ENCODE results near the gene PLXNA2. TPM values are rescaled to one million over a fixed set of nuclear protein-coding genes. Genes with fewer than 3 reads are reported as not detected.
A peak's percentile ranks its signal among the peaks of the same experiment; 100 is the strongest.

The PLXNA2 gene
- total RNA-seq, 1 donor from 2014 or later, result 17.7 TPM

DNA sequence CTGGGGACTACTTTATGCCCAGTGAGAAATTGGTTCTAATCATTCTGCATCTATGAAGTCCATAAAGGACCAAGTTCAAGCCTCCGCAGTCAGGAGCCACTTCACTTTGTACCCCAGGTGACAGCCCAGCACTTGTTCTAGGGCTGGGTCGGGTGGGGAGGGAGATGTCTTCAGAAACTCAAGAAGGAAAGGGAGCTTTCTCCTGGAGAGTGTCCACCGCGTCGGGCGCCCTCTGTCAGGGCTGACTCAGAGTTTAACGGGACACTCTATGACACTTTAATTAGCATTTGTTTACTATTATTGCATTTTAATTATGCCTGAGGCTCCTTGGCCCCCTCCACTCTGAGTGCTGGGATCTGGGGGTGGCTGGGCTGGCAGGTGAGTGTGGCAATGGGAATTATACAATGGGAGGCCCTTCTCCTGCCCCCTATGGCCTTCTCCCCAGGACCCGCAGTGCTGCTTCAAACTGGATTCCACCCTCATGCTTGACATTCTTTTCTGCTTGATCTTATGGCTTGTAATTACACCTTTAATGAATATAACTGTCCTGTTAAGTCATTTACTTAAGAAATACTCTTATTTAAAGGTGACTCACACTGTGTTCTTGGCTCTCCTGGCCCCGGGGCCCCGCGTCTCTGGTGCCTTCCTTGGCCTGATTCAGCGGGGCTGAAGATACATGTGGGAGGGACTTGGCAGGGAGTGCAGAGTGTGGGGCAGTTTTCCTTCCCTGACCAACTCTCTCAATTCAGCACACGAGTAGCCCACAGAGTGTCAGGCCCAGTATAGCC, 136.6 kb downstream of the PLXNA2 start:
- Histone ChIP-seq H2AFZ (ENCODE audit: low read depth, low read length) (no peak overlapping the region), H3K79me2 (ENCODE audit: insufficient read depth, low read length) (no peaks in the 10 kb centered on the region), H3K9me3 (ENCODE audit: insufficient read depth, low read depth, low read length) (no peaks in the 10 kb centered on the region), H3K27me3 (ENCODE audit: insufficient read depth, low read length) (no peaks in the 10 kb centered on the region), H4K20me1 (ENCODE audit: insufficient read depth, low read length) (no peaks in the 10 kb centered on the region), H3K9ac (ENCODE audit: low read length) (no peak overlapping the region), H3K36me3 (ENCODE audit: insufficient read depth, low read length) (no peaks in the 10 kb centered on the region), H3K27ac (ENCODE audit: low read depth, low read length) (no peak overlapping the region), H3K4me1 (ENCODE audit: insufficient read depth, low read length) (peaks cover 10% of the 10 kb centered on the region), H3K4me3 (ENCODE audit: insufficient read depth, low read depth, low read length) (no peak overlapping the region), H3K4me2 (ENCODE audit: low read length) (peak overlapping the region; percentile 37)
- Mint-ChIP-seq H3K27ac (ENCODE audit: unreplicated experiment) (peak overlapping the region; percentile 12), H3K4me3 (ENCODE audit: unreplicated experiment) (no peak overlapping the region), H3K4me1 (ENCODE audit: low read depth, unreplicated experiment) (peaks cover 20% of the 10 kb centered on the region), H3K9me3 (ENCODE audit: unreplicated experiment) (no peaks in the 10 kb centered on the region), H3K27me3 (ENCODE audit: low read depth, unreplicated experiment) (peaks cover 10% of the 10 kb centered on the region), H3K36me3 (ENCODE audit: low read depth, unreplicated experiment) (peaks cover 5% of the 10 kb centered on the region)
- FAIRE-seq (no peak), DNase-seq (ENCODE audit: low read depth) (peak; percentile 74)
- no peak for TF ChIP-seq EZH2 (IDR thresholded peaks at IDR 0.05; ENCODE audit: insufficient read depth, low read length)
- TF ChIP-seq, protein P1, sequence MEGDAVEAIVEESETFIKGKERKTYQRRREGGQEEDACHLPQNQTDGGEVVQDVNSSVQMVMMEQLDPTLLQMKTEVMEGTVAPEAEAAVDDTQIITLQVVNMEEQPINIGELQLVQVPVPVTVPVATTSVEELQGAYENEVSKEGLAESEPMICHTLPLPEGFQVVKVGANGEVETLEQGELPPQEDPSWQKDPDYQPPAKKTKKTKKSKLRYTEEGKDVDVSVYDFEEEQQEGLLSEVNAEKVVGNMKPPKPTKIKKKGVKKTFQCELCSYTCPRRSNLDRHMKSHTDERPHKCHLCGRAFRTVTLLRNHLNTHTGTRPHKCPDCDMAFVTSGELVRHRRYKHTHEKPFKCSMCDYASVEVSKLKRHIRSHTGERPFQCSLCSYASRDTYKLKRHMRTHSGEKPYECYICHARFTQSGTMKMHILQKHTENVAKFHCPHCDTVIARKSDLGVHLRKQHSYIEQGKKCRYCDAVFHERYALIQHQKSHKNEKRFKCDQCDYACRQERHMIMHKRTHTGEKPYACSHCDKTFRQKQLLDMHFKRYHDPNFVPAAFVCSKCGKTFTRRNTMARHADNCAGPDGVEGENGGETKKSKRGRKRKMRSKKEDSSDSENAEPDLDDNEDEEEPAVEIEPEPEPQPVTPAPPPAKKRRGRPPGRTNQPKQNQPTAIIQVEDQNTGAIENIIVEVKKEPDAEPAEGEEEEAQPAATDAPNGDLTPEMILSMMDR (IDR thresholded peaks at IDR 0.05; ENCODE audit: insufficient read depth, low read depth, low read length), result no peak

DNA sequence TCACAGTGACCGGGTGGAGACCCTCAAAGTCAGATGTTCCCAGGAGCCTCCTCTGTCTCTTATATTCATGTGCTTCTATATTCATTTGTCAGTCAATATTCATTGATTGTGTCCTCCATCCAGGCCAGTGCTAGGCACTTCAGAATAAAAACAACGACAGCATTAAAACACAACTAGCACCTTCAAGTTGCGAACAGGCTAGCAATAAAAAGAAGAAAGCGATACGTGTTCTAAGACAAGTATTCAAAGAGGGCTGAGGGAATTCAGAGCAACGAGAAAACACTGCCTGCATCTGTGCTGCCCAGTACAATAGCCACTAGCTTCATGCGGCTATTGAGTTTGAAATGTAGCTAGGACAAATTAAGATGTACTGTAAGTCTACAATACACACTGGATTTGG, 138.0 kb downstream of the PLXNA2 start:
- H3K9me3 ChIP-seq (ENCODE audit: insufficient read depth, low read depth, low read length), result no peaks in the 10 kb centered on the region
- H3K4me2 ChIP-seq (ENCODE audit: low read length), result no peak overlapping the region
- Mint-ChIP-seq H3K27ac (ENCODE audit: unreplicated experiment) (no peak overlapping the region), H3K27me3 (ENCODE audit: low read depth, unreplicated experiment) (peaks cover 20% of the 10 kb centered on the region), H3K4me3 (ENCODE audit: unreplicated experiment) (no peak overlapping the region), H3K4me1 (ENCODE audit: low read depth, unreplicated experiment) (peaks cover 20% of the 10 kb centered on the region), H3K9me3 (ENCODE audit: unreplicated experiment) (no peaks in the 10 kb centered on the region), H3K36me3 (ENCODE audit: low read depth, unreplicated experiment) (peaks cover 3% of the 10 kb centered on the region)
- no peaks in the 10 kb centered on the region for H3K36me3 ChIP-seq (ENCODE audit: insufficient read depth, low read length)
- no peak for DNase-seq (ENCODE audit: low read depth)
- no peak overlapping the region for H3K27ac ChIP-seq (ENCODE audit: low read depth, low read length)
- TF ChIP-seq, protein P1 (IDR thresholded peaks at IDR 0.05; ENCODE audit: insufficient read depth, low read depth, low read length), result no peak
- TF ChIP-seq EZH2 (IDR thresholded peaks at IDR 0.05; ENCODE audit: insufficient read depth, low read length), result no peak
- no peak overlapping the region for H3K4me3 ChIP-seq (ENCODE audit: insufficient read depth, low read depth, low read length)
- H3K79me2 ChIP-seq (ENCODE audit: insufficient read depth, low read length), result no peaks in the 10 kb centered on the region
- no peak overlapping the region for H3K9ac ChIP-seq (ENCODE audit: low read length)
- FAIRE-seq, result no peak
- no peaks in the 10 kb centered on the region for H4K20me1 ChIP-seq (ENCODE audit: insufficient read depth, low read length)
- no peaks in the 10 kb centered on the region for H3K27me3 ChIP-seq (ENCODE audit: insufficient read depth, low read length)
- no peak overlapping the region for H2AFZ ChIP-seq (ENCODE audit: low read depth, low read length)
- peaks cover 20% of the 10 kb centered on the region for H3K4me1 ChIP-seq (ENCODE audit: insufficient read depth, low read length)

DNA sequence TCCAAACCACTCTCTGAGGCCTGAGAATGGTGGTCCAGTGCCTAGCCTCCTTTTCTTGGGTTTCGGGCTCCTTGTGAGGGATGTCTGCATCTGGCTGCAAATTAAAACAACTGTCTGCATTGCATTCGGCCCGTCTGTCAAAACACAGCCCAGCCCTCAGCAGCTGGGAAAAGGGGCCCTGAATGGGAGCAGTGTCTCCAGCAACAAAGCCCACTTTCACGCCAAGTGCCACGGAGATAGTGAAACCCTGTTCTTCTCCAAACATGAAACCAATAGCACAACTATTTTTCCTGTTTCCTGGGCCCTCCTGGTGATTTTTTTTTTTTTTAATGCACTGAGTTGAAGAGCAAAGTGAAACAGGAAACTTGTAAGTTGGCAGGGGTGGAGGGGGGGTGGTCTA, 138.4 kb downstream of the PLXNA2 start:
- no peak overlapping the region for H3K9ac ChIP-seq (ENCODE audit: low read length)
- DNase-seq (ENCODE audit: low read depth) (no peak), FAIRE-seq (no peak)
- H3K4me1 Mint-ChIP-seq (ENCODE audit: low read depth, unreplicated experiment), result peaks cover 22% of the 10 kb centered on the region
- H3K27me3 ChIP-seq (ENCODE audit: insufficient read depth, low read length), result no peaks in the 10 kb centered on the region
- H3K79me2 ChIP-seq (ENCODE audit: insufficient read depth, low read length), result no peaks in the 10 kb centered on the region
- no peak overlapping the region for H2AFZ ChIP-seq (ENCODE audit: low read depth, low read length)
- no peaks in the 10 kb centered on the region for H3K9me3 ChIP-seq (ENCODE audit: insufficient read depth, low read depth, low read length)
- H3K4me3 ChIP-seq (ENCODE audit: insufficient read depth, low read depth, low read length), result no peak overlapping the region
- H3K4me3 Mint-ChIP-seq (ENCODE audit: unreplicated experiment), result no peak overlapping the region
- no peak overlapping the region for H3K4me2 ChIP-seq (ENCODE audit: low read length)
- no peaks in the 10 kb centered on the region for H3K36me3 ChIP-seq (ENCODE audit: insufficient read depth, low read length)
- peaks cover 20% of the 10 kb centered on the region for H3K27me3 Mint-ChIP-seq (ENCODE audit: low read depth, unreplicated experiment)
- H3K27ac ChIP-seq (ENCODE audit: low read depth, low read length), result no peak overlapping the region
- H4K20me1 ChIP-seq (ENCODE audit: insufficient read depth, low read length), result no peaks in the 10 kb centered on the region
- H3K27ac Mint-ChIP-seq (ENCODE audit: unreplicated experiment), result no peak overlapping the region
- TF ChIP-seq EZH2 (IDR thresholded peaks at IDR 0.05; ENCODE audit: insufficient read depth, low read length), result no peak
- TF ChIP-seq, protein P1 (IDR thresholded peaks at IDR 0.05; ENCODE audit: insufficient read depth, low read depth, low read length), result no peak
- no peaks in the 10 kb centered on the region for H3K9me3 Mint-ChIP-seq (ENCODE audit: unreplicated experiment)
- peaks cover 24% of the 10 kb centered on the region for H3K4me1 ChIP-seq (ENCODE audit: insufficient read depth, low read length)
- H3K36me3 Mint-ChIP-seq (ENCODE audit: low read depth, unreplicated experiment), result peaks cover 3% of the 10 kb centered on the region

Measured in astrocyte (in vitro differentiated cells and primary cell).